Parathyroid adenoma (tissue), 2 donors: Measurements from ENCODE around the gene LRTM2.

Experiments
- H2AFZ ChIP-seq: fragments of 300-600 bp; sonication (generic); one replicate; pipeline ENCODE4 v1.7.0; 2017; ENCODE audit warnings: antibody characterized with exemption, mild to moderate bottlenecking
- H3K27ac ChIP-seq: fragments of 300-600 bp; sonication (generic); one replicate; pipeline ENCODE4 v1.7.0; 2017
- H3K27me3 ChIP-seq: fragments of 300-600 bp; sonication (generic); one replicate; pipeline ENCODE4 v1.7.0; 2017; ENCODE audit warnings: low read length; ENCODE audit not compliant: control insufficient read depth, insufficient read depth
- H3K36me3 ChIP-seq: fragments of 300-600 bp; sonication (generic); one replicate; pipeline ENCODE4 v1.7.0; 2017; ENCODE audit warnings: low read length; ENCODE audit not compliant: control insufficient read depth, insufficient read depth
- H3K4me1 ChIP-seq: fragments of 300-600 bp; sonication (generic); one replicate; pipeline ENCODE4 v1.7.0; 2017; ENCODE audit warnings: control low read depth
- H3K4me2 ChIP-seq: fragments of 300-600 bp; sonication (generic); one replicate; pipeline ENCODE4 v1.7.0; 2017; ENCODE audit warnings: low read length
- H3K4me3 ChIP-seq: fragments of 300-600 bp; sonication (generic); one replicate; pipeline ENCODE4 v1.7.0; 2017; ENCODE audit warnings: low read depth, low read length
- H3K79me2 ChIP-seq: fragments of 300-600 bp; sonication (generic); one replicate; pipeline ENCODE4 v1.7.0; 2017; ENCODE audit warnings: control low read depth
- H3K9ac ChIP-seq: fragments of 300-600 bp; sonication (generic); one replicate; pipeline ENCODE4 v1.7.0; 2017; ENCODE audit warnings: mild to moderate bottlenecking
- H3K9me3 ChIP-seq: fragments of 300-600 bp; sonication (generic); one replicate; pipeline ENCODE4 v1.7.0; 2017; ENCODE audit warnings: low read length; ENCODE audit not compliant: control insufficient read depth
- CTCF ChIP-seq: fragments of 300-600 bp; sonication (generic); IDR thresholded peaks from one replicate; pipeline ENCODE4 v1.7.0; 2017; ENCODE audit warnings: antibody characterized with exemption, mild to moderate bottlenecking
- donor health status: primary hyperparathyroidism.

Gene LRTM2

DNA sequence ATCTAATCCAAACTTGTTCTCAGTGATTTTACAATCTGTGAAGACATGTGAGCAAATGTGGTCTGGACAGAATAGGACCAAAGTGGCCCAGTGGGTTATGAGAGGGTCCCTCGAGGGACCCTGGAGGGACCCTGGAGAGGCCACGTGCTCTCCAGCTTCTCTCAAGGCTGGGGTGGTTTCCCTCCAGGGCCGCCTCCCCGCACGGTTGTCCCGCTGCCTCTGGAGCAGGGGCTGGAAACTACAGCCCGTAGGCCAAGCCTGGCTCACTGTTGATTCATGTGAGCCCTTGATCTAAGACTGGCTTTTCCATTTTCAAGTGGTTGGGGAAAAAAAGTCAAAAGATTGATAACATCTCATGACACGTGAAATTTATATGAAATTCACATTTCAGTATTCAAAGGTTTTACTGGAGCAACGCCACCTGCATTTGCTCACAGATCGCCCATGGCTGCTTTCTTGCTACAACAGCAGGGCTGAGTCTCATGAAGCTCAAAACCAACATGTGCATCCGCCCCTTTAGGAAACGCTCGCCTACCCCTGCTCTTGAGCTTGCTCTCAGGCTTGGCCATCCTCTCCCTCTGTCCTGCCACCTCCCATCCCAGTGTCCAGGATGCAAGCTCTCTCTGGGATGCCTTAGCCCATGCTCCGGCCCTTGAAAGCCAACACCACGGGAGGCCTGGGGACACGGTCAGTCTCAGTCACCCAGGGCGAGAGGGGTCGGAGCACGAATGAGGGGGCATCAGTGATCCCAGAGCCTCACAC is 12.1 kb upstream of the LRTM2 start:
- H3K4me2 ChIP-seq = no peak overlapping the region
- H3K9ac ChIP-seq = no peak overlapping the region
- TF ChIP-seq CTCF = no peak
- no peak overlapping the region for H2AFZ ChIP-seq
- no peak overlapping the region for H3K27ac ChIP-seq
- no peaks in the 10 kb centered on the region for H3K36me3 ChIP-seq
- no peak overlapping the region for H3K4me3 ChIP-seq
- H3K9me3 ChIP-seq = no peaks in the 10 kb centered on the region
- peaks cover 10% of the 10 kb centered on the region for H3K4me1 ChIP-seq
- no peaks in the 10 kb centered on the region for H3K79me2 ChIP-seq
- H3K27me3 ChIP-seq = no peaks in the 10 kb centered on the region

DNA sequence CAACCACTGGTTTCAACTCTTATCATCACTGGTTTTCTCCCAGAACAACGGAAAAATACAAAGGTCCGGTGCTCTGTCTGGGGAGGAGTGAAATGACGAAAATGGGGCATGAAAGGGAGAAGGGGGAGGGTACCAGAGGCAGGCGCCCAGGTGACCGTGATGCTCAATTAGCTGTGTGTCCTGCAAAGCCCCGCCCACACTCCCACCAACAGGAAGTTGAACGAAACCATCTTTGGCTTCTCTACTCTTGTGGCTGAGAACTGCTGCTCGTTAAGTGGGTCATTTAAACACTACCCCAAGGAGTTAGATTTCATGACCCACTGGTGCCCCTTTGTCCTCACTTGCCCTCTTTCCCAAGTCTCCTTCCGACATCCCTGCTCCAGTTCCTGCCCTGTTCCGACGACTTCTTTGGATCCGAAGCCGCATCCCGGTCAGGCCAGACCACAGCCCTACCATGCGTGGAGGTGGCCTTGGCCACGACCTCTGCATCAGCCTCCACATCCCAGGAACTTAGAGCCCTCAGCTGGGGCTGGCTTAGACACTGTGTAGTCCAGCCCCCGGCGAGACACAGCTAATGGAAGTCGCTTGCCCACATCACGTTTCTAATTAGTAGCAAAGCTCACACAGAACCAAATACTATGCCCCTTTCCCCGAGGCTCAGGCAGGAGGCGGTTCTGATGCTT is 11.4 kb upstream of the LRTM2 start:
- Histone ChIP-seq H3K4me1 (peaks cover 3% of the 10 kb centered on the region), H3K9me3 (no peaks in the 10 kb centered on the region), H3K4me2 (no peak overlapping the region), H2AFZ (no peak overlapping the region), H3K9ac (no peak overlapping the region), H3K36me3 (no peaks in the 10 kb centered on the region), H3K27me3 (no peaks in the 10 kb centered on the region), H3K4me3 (no peak overlapping the region), H3K27ac (no peak overlapping the region), H3K79me2 (no peaks in the 10 kb centered on the region)
- TF ChIP-seq CTCF = no peak

GRCh38 chr12:1809591-1810190 is 10.7 kb upstream of the LRTM2 start:
- H3K4me3 ChIP-seq = no peak overlapping the region
- no peaks in the 10 kb centered on the region for H3K9me3 ChIP-seq
- no peak overlapping the region for H3K27ac ChIP-seq
- no peak overlapping the region for H3K4me2 ChIP-seq
- H2AFZ ChIP-seq = no peak overlapping the region
- H3K27me3 ChIP-seq = no peaks in the 10 kb centered on the region
- H3K79me2 ChIP-seq = no peaks in the 10 kb centered on the region
- no peaks in the 10 kb centered on the region for H3K36me3 ChIP-seq
- H3K4me1 ChIP-seq = no peaks in the 10 kb centered on the region
- TF ChIP-seq CTCF = no peak
- H3K9ac ChIP-seq = no peak overlapping the region

DNA sequence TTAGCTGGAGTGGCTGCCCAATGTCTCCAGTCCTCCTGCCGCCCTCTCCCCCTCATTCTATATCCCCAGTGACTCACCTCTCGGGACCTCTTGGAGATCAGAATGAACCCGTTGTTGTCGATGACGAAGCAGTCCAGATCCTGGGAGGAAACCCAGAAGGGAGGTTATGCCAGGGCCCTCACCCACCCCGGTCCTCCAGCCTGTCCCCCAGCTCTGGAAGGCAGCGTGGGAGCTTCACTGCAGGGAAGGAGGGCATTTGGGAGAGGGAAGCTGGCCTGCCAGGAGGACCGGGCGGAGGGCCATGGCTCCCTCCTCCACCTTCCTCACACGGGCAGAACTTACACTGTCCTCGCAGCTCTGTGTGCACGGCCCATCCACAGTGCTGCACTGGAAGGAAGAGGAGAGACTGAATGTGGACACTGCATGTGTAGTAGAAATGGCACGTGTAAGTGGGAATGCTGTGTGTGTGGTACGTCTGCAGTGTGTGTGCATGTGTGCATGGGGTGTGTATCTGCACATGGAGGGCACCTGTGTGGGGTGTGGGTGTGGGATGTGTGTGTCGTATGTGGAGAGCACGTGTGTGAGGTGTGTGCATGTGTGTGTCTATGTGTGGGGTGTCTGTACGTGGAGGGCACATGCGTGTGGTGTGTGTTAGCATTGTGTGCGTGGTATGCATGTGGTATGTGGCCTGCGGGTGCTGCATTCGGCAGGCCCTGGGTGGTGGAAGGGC is 10.0 kb upstream of the LRTM2 start:
- no peak for TF ChIP-seq CTCF

More for the DNA sequence above, 10.0 kb upstream of the LRTM2 start:
- Histone ChIP-seq H3K4me3 (no peak overlapping the region), H3K4me1 (no peaks in the 10 kb centered on the region), H3K27me3 (no peaks in the 10 kb centered on the region), H2AFZ (no peak overlapping the region), H3K79me2 (no peaks in the 10 kb centered on the region), H3K9ac (no peak overlapping the region), H3K4me2 (no peak overlapping the region), H3K27ac (no peak overlapping the region), H3K9me3 (no peaks in the 10 kb centered on the region), H3K36me3 (no peaks in the 10 kb centered on the region)
